NCI-H2081 treated with DMSO at 0.1 percent for 48 hours (cell line): ENCODE data around the gene SLC39A9.
"Not testable (repeated sequence)": the region's sequence is repeated elsewhere in the genome, so short reads cannot be mapped to it uniquely, and the experiment has no call there.

Experiments used
- DNase-seq: peaks from one replicate; lab custom pipeline; 2025; lab: John Stamatoyannopoulos, UW

SLC39A9 gene

GRCh38 chr14:69478055-69478454 lies 79.6 kb downstream of the SLC39A9 start:
- DNase-seq, result not testable (repeated sequence)

- no peak for DNase-seq
Measured at GRCh38 chr14:69479696-69480095, 81.2 kb downstream of the SLC39A9 start.

GRCh38 chr14:69480136-69480535 lies 81.6 kb downstream of the SLC39A9 start:
- no peak for DNase-seq

GRCh38 chr14:69481815-69482568 lies 83.5 kb downstream of the SLC39A9 start:
- DNase-seq, result no peak

GRCh38 chr14:69483765-69484443 lies 85.4 kb downstream of the SLC39A9 start:
- DNase-seq, result no peak

- DNase-seq, result no peak
Measured at GRCh38 chr14:69484444-69485314, 86.2 kb downstream of the SLC39A9 start, which contains the start of gene PLEKHD1. Gene PLEKHD1 (plus strand): TSS chr14:69484728. CDS start chr14:69484966, 238 bp downstream.

GRCh38 chr14:69485315-69485660 lies 86.8 kb downstream of the SLC39A9 start:
- no peak for DNase-seq

- DNase-seq, result no peak
Measured at GRCh38 chr14:69485701-69486100, 87.2 kb downstream of the SLC39A9 start.

- DNase-seq, result no peak
Measured at GRCh38 chr14:69487226-69487625, 88.7 kb downstream of the SLC39A9 start.

- DNase-seq, result no peak
Measured at GRCh38 chr14:69487771-69488170, 89.3 kb downstream of the SLC39A9 start.

- DNase-seq, result no peak
Measured at GRCh38 chr14:69489495-69489894, 91.0 kb downstream of the SLC39A9 start.

GRCh38 chr14:69490219-69490918 lies 91.9 kb downstream of the SLC39A9 start:
- no peak for DNase-seq

- DNase-seq, result no peak
Measured at GRCh38 chr14:69491193-69491592, 92.7 kb downstream of the SLC39A9 start.

- DNase-seq, result no peak
Measured at GRCh38 chr14:69493038-69493437, 94.5 kb downstream of the SLC39A9 start.

- DNase-seq, result no peak
Measured at GRCh38 chr14:69493791-69494190, 95.3 kb downstream of the SLC39A9 start.

- DNase-seq, result no peak
Measured at GRCh38 chr14:69495341-69495921, 96.9 kb downstream of the SLC39A9 start.

GRCh38 chr14:69497866-69498265 lies 99.4 kb downstream of the SLC39A9 start:
- DNase-seq, result not testable (repeated sequence)

- DNase-seq, result not testable (repeated sequence)
Measured at GRCh38 chr14:69498286-69498685, 99.8 kb downstream of the SLC39A9 start.

GRCh38 chr14:69499436-69499835 lies 100.9 kb downstream of the SLC39A9 start:
- no peak for DNase-seq

- DNase-seq, result no peak
Measured at GRCh38 chr14:69500096-69500495, 101.6 kb downstream of the SLC39A9 start.

- DNase-seq, result no peak
Measured at GRCh38 chr14:69500736-69501135, 102.2 kb downstream of the SLC39A9 start.
